ENCODE results near the gene HK3. TPM values are rescaled to one million over a fixed set of nuclear protein-coding genes. Genes with fewer than 3 reads are reported as not detected.

Gene HK3
- total and polyA plus RNA-seq, 9 of the 15 experiments (the other 6 are each of a cell fraction or from before 2014, with no cell fraction given): 0.16 TPM; not detected in 8

DNA sequence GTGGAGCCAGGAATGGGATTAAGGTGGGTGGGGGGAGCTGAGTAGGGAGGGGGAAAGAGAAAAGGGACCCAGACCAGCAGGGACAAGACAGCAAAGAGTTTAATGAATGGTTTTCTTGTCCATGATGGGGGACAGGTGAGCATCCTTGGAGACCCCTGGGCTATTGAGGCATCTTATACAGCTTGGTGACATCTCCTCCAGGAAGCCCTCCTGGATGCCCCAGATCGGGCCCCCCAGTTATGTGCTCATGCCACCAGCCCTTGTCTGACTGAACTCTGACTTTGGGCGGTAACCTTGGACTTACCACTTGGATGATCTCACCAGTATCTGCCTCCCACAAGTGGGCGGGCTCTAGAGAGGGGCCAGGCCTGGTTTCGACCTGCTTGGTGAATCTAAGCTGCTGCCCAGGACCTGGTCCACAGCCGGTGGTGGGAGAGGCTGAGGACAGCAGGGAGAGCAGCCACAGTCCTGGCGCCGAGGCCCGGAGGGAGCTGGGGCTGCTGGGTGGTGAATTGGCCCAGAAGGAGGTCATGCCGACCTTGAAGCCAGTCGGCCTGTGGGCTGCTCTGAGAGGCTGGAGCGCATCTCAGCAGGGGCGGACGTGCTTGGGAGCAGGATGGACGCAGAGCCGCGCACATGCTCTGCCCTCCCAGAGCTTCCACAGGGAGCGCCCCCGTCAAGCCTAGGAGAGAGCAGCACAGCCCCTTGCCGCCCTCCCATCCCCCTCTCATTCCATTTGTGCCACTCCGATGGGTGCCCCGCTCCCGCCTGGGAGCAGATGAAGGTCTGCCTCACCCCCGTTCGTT is 52.6 kb downstream of the HK3 start (continued):
- no peak for TF ChIP-seq HCFC1 (IDR thresholded peaks at IDR 0.05; ENCODE audit: low read depth, low read length)
- no peak for TF ChIP-seq KAT8 (IDR thresholded peaks at IDR 0.05; ENCODE audit: low read depth)
- no peak for TF ChIP-seq LCOR (CRISPR knock-in tag; IDR thresholded peaks at IDR 0.05)
- no peak for TF ChIP-seq ELF2 (CRISPR knock-in tag; IDR thresholded peaks at IDR 0.05)
- TF ChIP-seq, protein P1, sequence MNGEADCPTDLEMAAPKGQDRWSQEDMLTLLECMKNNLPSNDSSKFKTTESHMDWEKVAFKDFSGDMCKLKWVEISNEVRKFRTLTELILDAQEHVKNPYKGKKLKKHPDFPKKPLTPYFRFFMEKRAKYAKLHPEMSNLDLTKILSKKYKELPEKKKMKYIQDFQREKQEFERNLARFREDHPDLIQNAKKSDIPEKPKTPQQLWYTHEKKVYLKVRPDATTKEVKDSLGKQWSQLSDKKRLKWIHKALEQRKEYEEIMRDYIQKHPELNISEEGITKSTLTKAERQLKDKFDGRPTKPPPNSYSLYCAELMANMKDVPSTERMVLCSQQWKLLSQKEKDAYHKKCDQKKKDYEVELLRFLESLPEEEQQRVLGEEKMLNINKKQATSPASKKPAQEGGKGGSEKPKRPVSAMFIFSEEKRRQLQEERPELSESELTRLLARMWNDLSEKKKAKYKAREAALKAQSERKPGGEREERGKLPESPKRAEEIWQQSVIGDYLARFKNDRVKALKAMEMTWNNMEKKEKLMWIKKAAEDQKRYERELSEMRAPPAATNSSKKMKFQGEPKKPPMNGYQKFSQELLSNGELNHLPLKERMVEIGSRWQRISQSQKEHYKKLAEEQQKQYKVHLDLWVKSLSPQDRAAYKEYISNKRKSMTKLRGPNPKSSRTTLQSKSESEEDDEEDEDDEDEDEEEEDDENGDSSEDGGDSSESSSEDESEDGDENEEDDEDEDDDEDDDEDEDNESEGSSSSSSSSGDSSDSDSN (IDR thresholded peaks at IDR 0.05; ENCODE audit: borderline replicate concordance in 1 of 2, low read depth in 2 of 2, low read length in 2 of 2): no peak
- TF ChIP-seq ZFP36 (IDR thresholded peaks at IDR 0.05; ENCODE audit: low read depth, low read length, partially characterized antibody): peak; percentile 89

DNA sequence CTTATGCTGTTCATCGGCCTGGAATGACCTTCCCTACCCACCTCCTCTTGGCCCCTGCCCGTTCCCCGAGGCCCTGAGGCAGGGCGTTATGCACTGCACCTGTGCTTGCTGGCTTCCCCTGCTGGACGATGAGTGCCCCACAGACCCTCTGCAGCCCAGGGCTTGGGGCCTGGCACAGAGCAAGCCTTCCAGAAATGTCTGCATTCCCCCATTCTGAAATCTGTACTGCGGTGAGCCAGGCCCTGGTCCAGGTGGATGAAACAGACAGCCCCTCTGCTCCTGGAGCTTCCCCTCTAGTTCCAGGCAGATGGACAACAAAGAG is 53.8 kb downstream of the HK3 start:
- no peak overlapping the region for H3K4me2 ChIP-seq (ENCODE audit: insufficient read depth, low read length)
- DNase-seq (ENCODE audit: extremely low read depth in 1 of 4, low spot score in 3 of 4) (no peak), ATAC-seq (no peak), FAIRE-seq (no peak)
- 4% methylated on average over 6 of the region's 6 CpGs for WGBS (ENCODE audit: insufficient coverage, low coverage, missing lambda C conversion rate)
- no peaks in the 10 kb centered on the region for H3K36me3 ChIP-seq (ENCODE audit: control insufficient read depth, insufficient read depth, low read length)
- peaks cover 12% of the 10 kb centered on the region; the same call in 1 of the 2 replicates for H4K20me1 ChIP-seq (replicated peaks; ENCODE audit: control insufficient read depth, insufficient read depth, low read length)
- H3K9me3 ChIP-seq (replicated peaks; ENCODE audit: control insufficient read depth, insufficient read depth, low read depth, low read length): no peaks in the 10 kb centered on the region
- no peak overlapping the region for H2AFZ ChIP-seq (ENCODE audit: low read depth, low read length)
- no peak overlapping the region for H3K27ac ChIP-seq (ENCODE audit: extremely low read depth, low read depth, low read length)
- BruUV-seq (replicated peaks): no TSS peak
- ChIA-PET CTCF (ENCODE audit: low intra/inter-chr PET ratio) (no interaction called here), POLR2A (no interaction called here)
- no peaks in the 10 kb centered on the region for H3K79me2 ChIP-seq (ENCODE audit: control insufficient read depth, insufficient read depth, low read length)
- 0 out of 4 replicates have a peak overlapping the region, but pooled peaks of 1 of the 2 experiments have one; percentile 26 for H3K9ac ChIP-seq (ENCODE audit: insufficient read depth in 1 of 2, low read depth in 2 of 2, low read length in 2 of 2)
- in situ Hi-C loops (cut with MboI): no loop called here
- H3K27me3 ChIP-seq (ENCODE audit: control insufficient read depth in 2 of 2, insufficient read depth in 2 of 2, low read length in 2 of 2): peaks cover 38 to 73% of the 10 kb centered on the region in 2 experiments
- intact Hi-C loops (cut with micrococcal nuclease): no loop called here
- H3K9me1 ChIP-seq (ENCODE audit: control insufficient read depth, insufficient read depth, low read length): no peaks in the 10 kb centered on the region
- no peak overlapping the region for H3K4me3 ChIP-seq
- H3K4me1 ChIP-seq (replicated peaks in 1 of 2; ENCODE audit: control insufficient read depth in 2 of 2, insufficient read depth in 2 of 2, low read length in 2 of 2): peaks cover 0 to 22% of the 10 kb centered on the region in 2 experiments; a peak in 2 of 5 replicates
- TF ChIP-seq, protein P2, sequence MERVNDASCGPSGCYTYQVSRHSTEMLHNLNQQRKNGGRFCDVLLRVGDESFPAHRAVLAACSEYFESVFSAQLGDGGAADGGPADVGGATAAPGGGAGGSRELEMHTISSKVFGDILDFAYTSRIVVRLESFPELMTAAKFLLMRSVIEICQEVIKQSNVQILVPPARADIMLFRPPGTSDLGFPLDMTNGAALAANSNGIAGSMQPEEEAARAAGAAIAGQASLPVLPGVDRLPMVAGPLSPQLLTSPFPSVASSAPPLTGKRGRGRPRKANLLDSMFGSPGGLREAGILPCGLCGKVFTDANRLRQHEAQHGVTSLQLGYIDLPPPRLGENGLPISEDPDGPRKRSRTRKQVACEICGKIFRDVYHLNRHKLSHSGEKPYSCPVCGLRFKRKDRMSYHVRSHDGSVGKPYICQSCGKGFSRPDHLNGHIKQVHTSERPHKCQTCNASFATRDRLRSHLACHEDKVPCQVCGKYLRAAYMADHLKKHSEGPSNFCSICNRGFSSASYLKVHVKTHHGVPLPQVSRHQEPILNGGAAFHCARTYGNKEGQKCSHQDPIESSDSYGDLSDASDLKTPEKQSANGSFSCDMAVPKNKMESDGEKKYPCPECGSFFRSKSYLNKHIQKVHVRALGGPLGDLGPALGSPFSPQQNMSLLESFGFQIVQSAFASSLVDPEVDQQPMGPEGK (CRISPR knock-in tag; IDR thresholded peaks at IDR 0.05; ENCODE audit: borderline replicate concordance): no peak
- no peak for TF ChIP-seq ESRRA (IDR thresholded peaks at IDR 0.05; ENCODE audit: borderline replicate concordance, low read depth)
- TF ChIP-seq, protein P3, sequence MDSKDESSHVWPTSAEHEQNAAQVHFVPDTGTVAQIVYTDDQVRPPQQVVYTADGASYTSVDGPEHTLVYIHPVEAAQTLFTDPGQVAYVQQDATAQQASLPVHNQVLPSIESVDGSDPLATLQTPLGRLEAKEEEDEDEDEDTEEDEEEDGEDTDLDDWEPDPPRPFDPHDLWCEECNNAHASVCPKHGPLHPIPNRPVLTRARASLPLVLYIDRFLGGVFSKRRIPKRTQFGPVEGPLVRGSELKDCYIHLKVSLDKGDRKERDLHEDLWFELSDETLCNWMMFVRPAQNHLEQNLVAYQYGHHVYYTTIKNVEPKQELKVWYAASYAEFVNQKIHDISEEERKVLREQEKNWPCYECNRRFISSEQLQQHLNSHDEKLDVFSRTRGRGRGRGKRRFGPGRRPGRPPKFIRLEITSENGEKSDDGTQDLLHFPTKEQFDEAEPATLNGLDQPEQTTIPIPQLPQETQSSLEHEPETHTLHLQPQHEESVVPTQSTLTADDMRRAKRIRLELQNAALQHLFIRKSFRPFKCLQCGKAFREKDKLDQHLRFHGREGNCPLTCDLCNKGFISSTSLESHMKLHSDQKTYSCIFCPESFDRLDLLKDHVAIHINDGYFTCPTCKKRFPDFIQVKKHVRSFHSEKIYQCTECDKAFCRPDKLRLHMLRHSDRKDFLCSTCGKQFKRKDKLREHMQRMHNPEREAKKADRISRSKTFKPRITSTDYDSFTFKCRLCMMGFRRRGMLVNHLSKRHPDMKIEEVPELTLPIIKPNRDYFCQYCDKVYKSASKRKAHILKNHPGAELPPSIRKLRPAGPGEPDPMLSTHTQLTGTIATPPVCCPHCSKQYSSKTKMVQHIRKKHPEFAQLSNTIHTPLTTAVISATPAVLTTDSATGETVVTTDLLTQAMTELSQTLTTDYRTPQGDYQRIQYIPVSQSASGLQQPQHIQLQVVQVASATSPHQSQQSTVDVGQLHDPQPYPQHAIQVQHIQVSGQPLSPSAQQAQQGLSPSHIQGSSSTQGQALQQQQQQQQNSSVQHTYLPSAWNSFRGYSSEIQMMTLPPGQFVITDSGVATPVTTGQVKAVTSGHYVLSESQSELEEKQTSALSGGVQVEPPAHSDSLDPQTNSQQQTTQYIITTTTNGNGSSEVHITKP (IDR thresholded peaks at IDR 0.05; ENCODE audit: partially characterized antibody): no peak
- TF ChIP-seq, protein P4, sequence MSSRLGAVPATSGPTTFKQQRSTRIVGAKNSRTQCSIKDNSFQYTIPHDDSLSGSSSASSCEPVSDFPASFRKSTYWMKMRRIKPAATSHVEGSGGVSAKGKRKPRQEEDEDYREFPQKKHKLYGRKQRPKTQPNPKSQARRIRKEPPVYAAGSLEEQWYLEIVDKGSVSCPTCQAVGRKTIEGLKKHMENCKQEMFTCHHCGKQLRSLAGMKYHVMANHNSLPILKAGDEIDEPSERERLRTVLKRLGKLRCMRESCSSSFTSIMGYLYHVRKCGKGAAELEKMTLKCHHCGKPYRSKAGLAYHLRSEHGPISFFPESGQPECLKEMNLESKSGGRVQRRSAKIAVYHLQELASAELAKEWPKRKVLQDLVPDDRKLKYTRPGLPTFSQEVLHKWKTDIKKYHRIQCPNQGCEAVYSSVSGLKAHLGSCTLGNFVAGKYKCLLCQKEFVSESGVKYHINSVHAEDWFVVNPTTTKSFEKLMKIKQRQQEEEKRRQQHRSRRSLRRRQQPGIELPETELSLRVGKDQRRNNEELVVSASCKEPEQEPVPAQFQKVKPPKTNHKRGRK (tag; IDR thresholded peaks at IDR 0.05): no peak

Data from K562 (cell line).